Transverse colon (tissue), 4 donors: ENCODE data around the gene GALM.

ENCODE experiments used
- CTCF ChIP-seq, 5 experiments: fragments of 200-600 bp in 3 of 5; fragments of 450-650 bp in 2 of 5; sonication (generic) in 3 of 5; IDR thresholded peaks; 1 replicate in 2 of 5; 2 replicates in 3 of 5; pipeline ENCODE4 v1.5.1; 2016 to 2017; ENCODE audit warnings: antibody characterized with exemption in 5 of 5, inconsistent platforms in 3 of 5, mild to moderate bottlenecking in 2 of 5, moderate library complexity in 1 of 5
- EP300 ChIP-seq: sonication (generic); formaldehyde crosslinking; IDR thresholded peaks from one replicate; pipeline ENCODE4 v1.6.1; 2017; ENCODE audit warnings: antibody characterized with exemption, low read depth
- POLR2A ChIP-seq: fragments of 450-650 bp; IDR thresholded peaks from one replicate; pipeline ENCODE4 v1.6.1; 2016; ENCODE audit warnings: antibody characterized with exemption, mild to moderate bottlenecking, moderate library complexity
- POLR2AphosphoS5 ChIP-seq, 3 donors: sonication (generic); formaldehyde crosslinking; IDR thresholded peaks; one replicate each; pipeline ENCODE4 v1.6.1; 2016; ENCODE audit warnings: antibody characterized with exemption in 3 of 3

DNA sequence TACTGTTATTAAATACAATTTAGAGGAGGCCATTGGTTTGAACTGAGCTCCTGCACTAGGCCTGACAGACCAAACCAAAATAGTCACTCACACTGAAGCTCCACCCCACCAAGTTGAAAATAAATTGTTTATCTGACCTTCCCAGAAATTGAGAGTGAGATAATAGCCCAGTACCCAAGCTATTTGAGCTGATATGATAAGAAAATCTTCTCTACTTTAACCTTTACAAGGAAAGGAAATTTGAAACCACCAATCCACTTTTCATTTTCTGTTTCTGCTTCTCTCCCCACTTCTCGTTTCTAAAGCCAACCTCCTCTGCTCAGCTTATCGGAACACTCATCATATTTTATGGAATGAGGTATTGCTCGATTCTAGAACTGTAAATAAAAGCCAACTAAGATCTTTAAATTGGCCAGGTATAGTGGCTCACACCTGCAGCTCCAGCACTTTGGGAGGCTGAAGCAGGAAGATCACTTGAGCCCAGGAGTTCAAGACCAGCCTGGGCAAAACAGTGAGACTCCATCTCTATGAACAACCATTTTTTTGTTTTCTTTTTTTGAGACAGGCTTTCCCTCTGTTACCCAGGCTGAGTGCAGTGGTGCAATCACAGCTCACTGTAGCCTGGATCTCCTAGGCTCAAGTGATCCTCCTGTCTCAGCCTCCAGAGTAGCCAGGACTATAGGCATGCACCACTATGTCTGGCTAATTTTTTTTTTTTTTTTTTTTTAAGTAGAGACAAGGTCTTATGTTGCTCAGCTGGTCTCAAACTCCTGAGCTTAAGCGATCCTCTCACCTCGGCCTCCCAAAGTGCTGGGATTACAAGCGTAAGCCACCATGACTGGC, 13.3 kb upstream of the GALM start:
- no peak for TF ChIP-seq EP300
- no peak for TF ChIP-seq POLR2A
- no peak for TF ChIP-seq CTCF (IDR thresholded peaks at IDR 0.05)
- TF ChIP-seq POLR2AphosphoS5 (IDR thresholded peaks at IDR 0.05) = no peak
